A549 (cell line): ENCODE results near the gene PLLP.

Source experiments
- CEBPB ChIP-seq, 2 experiments: fragments of >200 bp in 1 of 2; sonication (Bioruptor Twin) in 1 of 2; formaldehyde crosslinking in 1 of 2; IDR thresholded peaks; 2 replicates each; pipeline ENCODE4 v1.6.1; 2012 to 2016
- MAZ ChIP-seq: fragments of 150-350 bp; IDR thresholded peaks from 2 replicates; pipeline ENCODE4 v1.6.1; 2014; ENCODE audit warnings: antibody characterized with exemption, low read depth, low read length, borderline replicate concordance
- TF ChIP-seq, protein P1 (sequence below): fragments of >200 bp; sonication (Bioruptor Twin); formaldehyde crosslinking; IDR thresholded peaks from 3 replicates; pipeline ENCODE4 v1.5.1; 2016

DNA sequence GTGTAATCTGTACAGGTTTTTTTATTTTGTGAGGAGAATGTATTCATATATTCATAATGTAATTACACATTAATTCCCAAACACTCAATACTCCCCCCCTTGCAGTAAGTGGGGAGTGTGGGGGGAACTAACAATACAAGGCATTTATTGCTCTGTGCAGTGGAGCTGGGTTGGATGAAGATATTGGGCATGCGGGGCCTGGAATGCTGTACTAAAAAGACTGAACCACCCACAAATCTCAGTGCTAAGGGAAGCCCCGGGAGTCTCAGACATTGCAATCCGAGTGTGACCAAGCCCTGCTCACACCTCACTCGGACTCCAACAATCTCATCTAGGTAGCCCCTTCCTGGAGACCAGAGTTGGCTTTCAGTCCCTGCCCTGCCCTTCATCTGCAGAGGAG is 6.0 kb downstream of the PLLP start:
- TF ChIP-seq MAZ, result no peak
- TF ChIP-seq CEBPB (IDR thresholded peaks at IDR 0.05), result no peak
- TF ChIP-seq, protein P1, sequence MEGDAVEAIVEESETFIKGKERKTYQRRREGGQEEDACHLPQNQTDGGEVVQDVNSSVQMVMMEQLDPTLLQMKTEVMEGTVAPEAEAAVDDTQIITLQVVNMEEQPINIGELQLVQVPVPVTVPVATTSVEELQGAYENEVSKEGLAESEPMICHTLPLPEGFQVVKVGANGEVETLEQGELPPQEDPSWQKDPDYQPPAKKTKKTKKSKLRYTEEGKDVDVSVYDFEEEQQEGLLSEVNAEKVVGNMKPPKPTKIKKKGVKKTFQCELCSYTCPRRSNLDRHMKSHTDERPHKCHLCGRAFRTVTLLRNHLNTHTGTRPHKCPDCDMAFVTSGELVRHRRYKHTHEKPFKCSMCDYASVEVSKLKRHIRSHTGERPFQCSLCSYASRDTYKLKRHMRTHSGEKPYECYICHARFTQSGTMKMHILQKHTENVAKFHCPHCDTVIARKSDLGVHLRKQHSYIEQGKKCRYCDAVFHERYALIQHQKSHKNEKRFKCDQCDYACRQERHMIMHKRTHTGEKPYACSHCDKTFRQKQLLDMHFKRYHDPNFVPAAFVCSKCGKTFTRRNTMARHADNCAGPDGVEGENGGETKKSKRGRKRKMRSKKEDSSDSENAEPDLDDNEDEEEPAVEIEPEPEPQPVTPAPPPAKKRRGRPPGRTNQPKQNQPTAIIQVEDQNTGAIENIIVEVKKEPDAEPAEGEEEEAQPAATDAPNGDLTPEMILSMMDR, result no peak
